Stimulated activated CD4-positive, alpha-beta T cell treated with anti-CD3 and anti-CD28 coated beads, Interleukin-4, amount 100 ng/mL, for 48 hours (primary cell): ENCODE data around the gene PCYT1A.
A peak's percentile ranks its signal among the peaks of the same experiment; 100 is the strongest.
"Not testable (repeated sequence)": the region's sequence is repeated elsewhere in the genome, so short reads cannot be mapped to it uniquely, and the experiment has no call there.

Source experiments
- DNase-seq, 2 donors: peaks; one replicate each; pipeline ENCODE4 v3.0.0-alpha.2; 2020; ENCODE audit warnings: low read depth in 2 of 2

The PCYT1A gene

GRCh38 chr3:196287090-196287439 is 461 bp downstream of the PCYT1A start:
- no peak for DNase-seq

GRCh38 chr3:196284396-196284795 is 3.1 kb downstream of the PCYT1A start:
- DNase-seq: no peak

DNA sequence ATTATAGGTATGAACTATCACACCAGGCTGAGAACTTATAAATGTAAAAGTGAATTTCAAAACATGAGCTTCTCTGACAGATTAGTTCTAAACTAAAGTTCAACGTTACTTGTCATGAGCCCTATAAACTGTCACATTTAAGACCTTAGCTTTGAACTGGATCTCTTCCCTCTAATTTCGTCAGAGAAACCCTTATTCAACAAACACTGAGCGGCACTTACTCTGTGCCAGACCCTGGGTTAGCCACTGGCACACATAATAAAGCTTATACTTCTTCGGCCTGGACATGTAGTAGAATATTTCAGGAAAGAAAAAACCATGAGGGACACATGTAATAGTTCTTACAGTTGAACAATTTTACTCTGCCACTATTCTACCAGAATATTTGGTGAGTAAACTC is 5.6 kb downstream of the PCYT1A start:
- DNase-seq: no peak

- DNase-seq: no peak
Measured at GRCh38 chr3:196280689-196281440, 6.7 kb downstream of the PCYT1A start.

DNA sequence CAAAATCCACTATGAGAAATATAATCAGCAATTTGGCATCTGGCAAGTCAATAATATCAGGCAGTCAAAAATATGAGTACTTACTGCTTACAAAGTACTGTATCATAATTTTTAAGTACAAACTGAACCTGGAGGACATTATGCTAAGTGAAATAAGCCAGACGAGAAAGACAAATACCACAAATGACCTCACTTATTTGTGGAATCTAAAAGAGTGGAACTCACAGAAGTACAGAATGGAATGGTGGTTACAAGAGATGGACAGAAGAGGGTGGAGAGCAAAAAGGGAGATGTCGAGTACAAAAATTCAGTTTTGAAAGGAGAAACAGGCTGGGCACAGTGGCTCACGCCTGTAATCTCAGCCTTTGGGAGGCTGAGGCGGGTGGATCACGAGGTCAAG is 12.4 kb downstream of the PCYT1A start:
- no peak for DNase-seq

GRCh38 chr3:196274585-196274984 is 12.9 kb downstream of the PCYT1A start:
- DNase-seq: peak; percentile 26 to 58

- DNase-seq: no peak
Measured at GRCh38 chr3:196273655-196274054, 13.9 kb downstream of the PCYT1A start.

GRCh38 chr3:196272826-196273225 is 14.7 kb downstream of the PCYT1A start:
- DNase-seq: no peak

GRCh38 chr3:196270499-196270898 is 17.0 kb downstream of the PCYT1A start:
- DNase-seq: no peak

GRCh38 chr3:196268284-196269163 is 19.0 kb downstream of the PCYT1A start:
- no peak for DNase-seq

DNA sequence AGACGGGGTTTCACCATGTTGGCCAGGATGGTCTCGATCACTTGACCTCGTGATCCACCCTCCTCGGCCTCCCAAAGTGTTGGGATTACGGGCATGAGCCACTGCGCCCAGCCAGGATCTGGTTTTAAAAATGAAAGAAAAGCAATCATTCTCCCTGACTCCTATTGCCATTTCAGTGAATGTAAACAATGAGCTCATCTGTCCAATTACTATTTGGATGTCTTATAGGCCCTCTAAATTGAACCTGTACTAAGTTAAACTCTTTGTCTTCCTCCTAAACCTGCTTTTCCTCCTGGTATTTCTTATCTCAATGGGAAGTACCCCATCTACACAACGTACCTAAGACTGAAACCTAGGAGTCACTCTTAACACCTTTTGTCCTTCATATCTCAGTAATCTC is 23.7 kb downstream of the PCYT1A start:
- no peak for DNase-seq

GRCh38 chr3:196260784-196261183 is 26.7 kb downstream of the PCYT1A start:
- DNase-seq: no peak

DNA sequence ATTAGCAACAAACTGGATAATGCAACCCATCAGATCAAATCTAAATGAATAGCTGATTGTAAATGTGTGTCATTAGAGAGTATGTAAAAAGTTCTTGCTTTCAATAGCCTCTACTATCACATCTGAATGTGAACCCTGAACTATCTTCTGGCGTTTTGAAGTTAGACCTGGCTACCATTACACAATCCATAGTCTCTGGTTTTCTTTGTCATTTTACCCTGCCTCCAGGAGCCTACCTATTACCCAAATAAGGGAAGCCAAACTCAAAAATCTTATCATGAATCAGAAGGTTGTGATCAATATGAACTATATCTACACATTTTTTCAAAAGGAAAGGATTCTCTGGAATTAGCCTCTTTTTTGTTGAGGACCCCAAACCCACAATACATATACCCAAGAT is 31.8 kb downstream of the PCYT1A start:
- no peak for DNase-seq

GRCh38 chr3:196254376-196255283 is 32.9 kb downstream of the PCYT1A start:
- no peak for DNase-seq

DNA sequence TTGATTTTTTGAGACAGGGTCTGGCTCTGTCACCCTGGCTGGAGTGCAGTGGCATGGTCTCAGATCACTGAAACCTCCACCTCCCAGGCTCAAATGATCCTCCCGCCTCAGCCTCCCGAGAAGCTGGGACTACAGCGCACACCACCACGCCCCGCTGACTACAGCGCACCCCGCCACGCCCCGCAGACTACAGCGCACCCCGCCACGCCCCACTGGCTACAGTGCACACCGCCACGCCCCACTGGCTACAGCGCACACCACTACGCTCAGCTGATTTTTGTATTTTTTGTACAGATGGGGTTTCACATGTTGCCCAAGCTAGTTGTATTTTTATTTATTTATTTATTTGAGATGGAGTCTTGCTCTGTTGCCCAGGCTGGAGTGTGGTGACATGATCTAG is 35.6 kb downstream of the PCYT1A start:
- no peak for DNase-seq

DNA sequence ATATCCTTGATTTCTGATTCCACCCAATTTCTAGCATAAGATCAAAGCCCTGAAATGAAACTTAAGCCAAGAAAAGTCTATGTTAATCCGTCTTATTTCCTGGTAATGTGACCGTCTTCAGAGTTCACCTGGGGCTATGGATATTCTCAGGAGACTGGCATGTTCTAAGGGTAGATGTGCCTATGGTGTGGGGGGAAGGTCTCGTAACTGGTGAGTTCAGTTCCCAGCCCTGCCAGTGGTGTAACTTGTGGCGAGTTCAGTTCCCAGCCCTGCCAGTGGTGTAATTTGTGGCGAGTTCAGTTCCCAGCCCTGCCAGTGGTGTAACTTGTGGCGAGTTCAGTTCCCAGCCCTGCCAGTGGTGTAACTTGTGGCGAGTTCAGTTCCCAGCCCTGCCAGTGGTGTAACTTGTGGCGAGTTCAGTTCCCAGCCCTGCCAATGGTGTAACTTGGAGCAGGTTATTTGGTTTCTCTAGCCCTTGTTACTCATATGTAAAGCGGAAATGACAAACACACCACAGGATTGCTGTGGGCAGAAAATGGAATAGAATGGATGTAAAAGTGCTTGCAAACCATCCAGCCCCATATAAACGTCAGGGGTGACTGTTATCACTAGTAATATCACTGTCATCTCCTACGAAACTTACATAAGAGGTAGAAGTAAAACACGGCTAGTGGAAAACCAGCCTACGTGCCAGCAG is 40.8 kb downstream of the PCYT1A start:
- DNase-seq: no peak

- DNase-seq: not testable (repeated sequence)
Measured at GRCh38 chr3:196244166-196244565, 43.4 kb downstream of the PCYT1A start.

DNA sequence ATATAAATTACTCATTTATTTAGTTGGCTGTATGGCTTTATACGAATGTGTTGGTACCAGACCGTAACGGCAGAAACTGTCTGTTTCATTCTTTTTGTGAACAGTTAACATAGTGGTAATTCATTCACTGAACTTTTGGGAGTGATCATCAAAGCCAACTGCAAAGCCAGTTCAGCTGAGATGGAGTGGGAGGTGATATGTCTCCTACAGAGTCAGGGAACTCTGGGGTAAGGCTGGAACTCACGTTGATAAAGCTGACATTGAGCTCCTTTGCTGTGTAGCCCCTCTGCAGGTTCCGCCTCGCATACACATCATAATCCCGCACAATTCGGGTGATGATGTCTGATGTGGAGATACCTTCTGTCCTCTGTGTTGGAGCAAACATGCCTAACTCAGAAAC is 45.8 kb downstream of the PCYT1A start:
- no peak for DNase-seq

GRCh38 chr3:196240424-196240823 is 47.1 kb downstream of the PCYT1A start:
- no peak for DNase-seq

DNA sequence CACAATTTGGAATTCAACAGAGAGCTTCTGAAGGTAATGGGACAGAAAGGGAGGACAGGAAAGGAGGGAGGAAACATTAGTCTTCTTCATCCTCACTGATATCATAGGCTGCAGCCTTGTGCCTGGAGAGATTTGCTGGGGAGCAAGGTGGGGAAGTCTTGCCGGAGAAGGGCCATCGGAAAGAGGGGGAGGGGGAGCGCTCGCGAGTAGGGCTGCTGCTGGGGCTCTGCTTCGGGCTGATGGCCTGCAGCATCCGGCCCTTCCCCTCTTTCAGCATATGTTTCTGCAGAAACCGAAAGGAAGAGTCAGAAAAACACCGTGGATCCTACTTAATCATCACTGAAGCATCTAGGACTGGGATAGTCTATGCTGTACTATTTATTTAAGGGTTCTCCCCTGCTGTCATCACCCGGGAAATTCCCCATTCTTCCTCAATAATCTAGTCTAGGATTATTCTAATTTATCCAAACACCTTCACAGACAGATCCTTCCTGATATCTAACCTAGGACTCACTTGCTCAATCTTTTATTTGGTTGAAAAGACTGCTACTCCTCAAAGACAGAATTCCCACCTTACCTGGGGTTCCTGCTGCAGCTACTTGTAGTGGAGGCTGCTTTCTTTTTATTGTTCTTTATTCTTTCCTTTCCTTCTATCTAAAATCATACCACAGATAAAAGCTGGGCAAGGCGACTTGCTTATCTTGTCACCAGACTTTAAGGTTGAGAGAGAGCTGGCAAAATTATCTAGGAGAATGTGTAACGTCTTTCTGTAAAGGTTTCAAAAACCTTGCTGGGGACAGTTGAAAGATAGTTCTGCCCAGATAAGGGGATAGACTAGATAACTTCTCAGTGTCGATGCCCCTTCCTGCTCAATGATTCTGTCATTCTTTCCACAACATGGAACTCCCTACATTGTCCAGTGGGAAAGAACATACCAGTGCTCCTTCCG is 48.6 kb downstream of the PCYT1A start:
- DNase-seq: no peak
